Large intestine (tissue), 3 donors: ENCODE results near the gene NECTIN1. TPM values are rescaled to one million over a fixed set of nuclear protein-coding genes. Genes with fewer than 3 reads are reported as not detected.

ENCODE experiments used
- DNase-seq, 2 donors: peaks; one replicate each; pipeline versions ENCODE4 v3.0.0 to v3.0.0-alpha.2; 2013
- H3K27ac ChIP-seq: one replicate; pipeline ENCODE4 v1.5.1; 2013; ENCODE audit warnings: low read length
- H3K27me3 ChIP-seq: 2 replicates; pipeline ENCODE4 v1.6.1; 2013; ENCODE audit warnings: low read length; ENCODE audit not compliant: control insufficient read depth, insufficient read depth
- H3K36me3 ChIP-seq: 2 replicates; pipeline ENCODE4 v1.6.1; 2013; ENCODE audit warnings: low read length; ENCODE audit not compliant: control insufficient read depth, insufficient read depth
- H3K4me1 ChIP-seq: one replicate; pipeline ENCODE4 v1.6.1; 2013; ENCODE audit warnings: low read length; ENCODE audit not compliant: control insufficient read depth, insufficient read depth
- H3K4me3 ChIP-seq: one replicate; pipeline ENCODE4 v1.5.1; 2013; ENCODE audit warnings: low read length
- H3K9me3 ChIP-seq: one replicate; pipeline ENCODE4 v1.6.1; 2013; ENCODE audit warnings: mild to moderate bottlenecking, low read depth, low read length, moderate library complexity; ENCODE audit not compliant: control insufficient read depth
- WGBS: methylation state at CpG from one replicate; pipeline ENCODE4 v1.1.5; 2013; ENCODE audit warnings: low lambda C conversion rate; ENCODE audit not compliant: insufficient coverage; 5-methylcytosine and 5-hydroxymethylcytosine counted together
- polyA plus RNA-seq: library from polyadenylated mRNA; unstranded; fragments of 120-200 nt; gene quantifications from one replicate; pipeline ENCODE4 v1.2.1, GENCODE V29; 2013

Gene NECTIN1
- polyA plus RNA-seq, 1 donor: 35.4 TPM

DNA sequence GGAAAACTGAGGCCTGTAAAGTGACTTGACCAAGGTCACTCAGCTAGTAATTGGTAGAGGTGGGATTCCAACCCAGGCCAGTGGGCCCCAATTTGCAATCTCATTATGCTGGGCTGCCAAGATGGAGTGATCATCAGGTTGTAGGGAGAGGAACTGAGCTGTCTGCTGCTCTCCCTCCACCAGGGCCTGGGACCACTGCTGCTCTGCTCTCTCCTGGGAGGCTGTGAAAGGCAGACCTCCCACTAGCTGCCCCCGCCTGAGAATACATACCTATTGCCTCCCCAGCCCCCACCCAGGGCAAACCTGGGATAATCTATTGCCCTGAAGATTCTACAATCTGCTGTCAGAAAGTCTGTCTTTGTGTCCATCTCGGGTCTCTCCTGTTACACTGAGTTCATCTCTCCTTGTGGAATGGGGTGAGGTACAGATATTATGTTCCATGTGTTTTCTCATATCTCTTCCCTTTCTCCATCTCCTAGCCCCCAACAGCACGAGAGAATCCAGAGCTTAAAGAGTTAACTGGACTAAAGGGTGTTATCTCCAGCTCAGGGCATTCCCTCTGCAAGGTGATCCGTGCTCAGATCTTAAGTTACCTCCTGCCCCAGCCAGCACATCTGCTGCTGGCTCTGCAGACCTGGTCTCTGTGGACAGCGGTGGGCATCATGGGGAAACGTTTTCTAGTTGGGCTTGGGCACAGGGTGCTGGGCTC, 5.6 kb downstream of the NECTIN1 start:
- peaks cover 33% of the 10 kb centered on the region for H3K4me1 ChIP-seq
- no peak overlapping the region for H3K27ac ChIP-seq
- H3K36me3 ChIP-seq: no peaks in the 10 kb centered on the region
- DNase-seq: no peak
- no peak overlapping the region for H3K4me3 ChIP-seq
- H3K9me3 ChIP-seq: peaks cover 3% of the 10 kb centered on the region
- WGBS: no CpG with 5 or more reads among the region's 6 CpGs
- H3K27me3 ChIP-seq: peaks cover 3% of the 10 kb centered on the region

DNA sequence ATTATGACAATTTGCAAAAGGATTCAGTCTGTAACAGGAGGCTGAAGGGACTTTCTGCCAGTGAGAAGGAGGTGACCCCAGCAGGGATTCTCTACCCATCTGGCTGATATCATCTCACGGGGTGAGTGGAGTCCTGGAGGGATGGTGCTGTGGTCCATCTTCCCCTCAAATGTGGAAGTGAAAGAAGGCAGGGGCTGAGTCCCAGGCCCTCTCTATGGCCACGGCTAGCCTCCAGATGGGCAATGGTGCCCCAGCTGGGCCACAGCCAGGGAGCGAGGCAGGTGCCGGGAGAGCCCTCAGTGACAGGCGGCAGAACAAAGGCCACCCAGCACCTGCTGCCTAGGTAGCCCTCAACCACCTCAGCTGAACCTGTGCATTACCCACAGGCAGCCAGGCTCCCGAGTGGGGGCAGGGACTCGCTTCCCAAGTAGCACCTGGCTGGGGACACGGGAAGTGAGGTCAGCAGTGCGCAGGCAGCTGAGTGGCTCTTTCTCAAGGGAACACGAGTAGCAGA, 6.7 kb downstream of the NECTIN1 start:
- peak in 1 of 2 donors; percentile 75 for DNase-seq
- no peak overlapping the region for H3K27ac ChIP-seq
- H3K36me3 ChIP-seq: no peaks in the 10 kb centered on the region
- H3K4me1 ChIP-seq: peaks cover 30% of the 10 kb centered on the region
- H3K9me3 ChIP-seq: no peaks in the 10 kb centered on the region
- no peak overlapping the region for H3K4me3 ChIP-seq
- no CpG with 5 or more reads among the region's 10 CpGs for WGBS
- no peaks in the 10 kb centered on the region for H3K27me3 ChIP-seq

DNA sequence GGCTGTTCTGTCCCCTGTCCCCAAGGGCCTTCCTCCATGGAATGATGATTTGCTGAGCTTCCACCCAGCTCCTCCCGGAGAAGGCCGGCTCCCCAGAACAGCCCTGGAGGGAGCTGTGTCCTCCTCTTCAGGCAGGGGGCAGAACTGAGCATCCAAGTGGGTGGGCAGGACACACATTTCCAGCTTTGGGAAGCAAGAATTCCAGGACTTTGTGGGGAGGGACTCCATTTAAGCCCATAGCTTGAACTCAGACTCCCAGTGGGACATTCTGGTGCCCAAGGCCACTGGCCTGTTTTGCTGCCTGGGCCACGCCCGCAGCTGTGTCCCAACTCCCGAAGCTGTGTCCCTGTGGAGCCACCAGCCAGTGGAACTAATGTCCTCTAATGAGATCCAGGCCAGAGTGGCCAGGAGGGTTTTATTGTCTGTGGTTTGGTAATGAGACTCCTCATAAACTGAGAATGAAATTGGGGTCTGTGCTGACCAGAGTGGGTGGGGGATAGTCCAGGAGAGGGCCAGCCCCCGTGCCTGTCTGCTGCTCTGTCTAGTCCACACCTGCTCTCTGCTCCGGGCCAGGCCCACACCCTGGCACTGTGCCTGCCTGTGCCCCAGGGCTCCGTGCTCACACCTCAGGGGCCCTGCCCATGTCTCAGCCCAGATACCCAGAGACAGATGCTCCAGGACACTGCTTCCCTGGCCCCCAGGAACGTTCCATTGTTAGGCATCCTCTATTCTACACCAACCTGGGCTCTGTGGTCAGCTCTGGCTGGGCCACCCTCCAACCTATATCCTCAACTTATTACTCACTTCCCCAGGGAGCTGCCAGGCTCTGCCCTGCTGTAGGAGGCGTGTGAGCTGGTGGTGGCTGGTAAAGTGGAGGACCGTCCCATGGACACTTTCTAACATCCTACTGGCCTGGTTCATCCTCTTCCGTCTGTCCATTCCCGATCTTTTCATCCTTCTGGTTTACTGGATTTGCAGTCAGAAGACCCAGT, 7.6 kb downstream of the NECTIN1 start:
- Histone ChIP-seq H3K27ac (no peak overlapping the region), H3K36me3 (no peaks in the 10 kb centered on the region), H3K4me3 (no peak overlapping the region), H3K27me3 (no peaks in the 10 kb centered on the region), H3K4me1 (peaks cover 26% of the 10 kb centered on the region), H3K9me3 (peaks cover 2% of the 10 kb centered on the region)
- no CpG with 5 or more reads among the region's 13 CpGs for WGBS
- no peak for DNase-seq

DNA sequence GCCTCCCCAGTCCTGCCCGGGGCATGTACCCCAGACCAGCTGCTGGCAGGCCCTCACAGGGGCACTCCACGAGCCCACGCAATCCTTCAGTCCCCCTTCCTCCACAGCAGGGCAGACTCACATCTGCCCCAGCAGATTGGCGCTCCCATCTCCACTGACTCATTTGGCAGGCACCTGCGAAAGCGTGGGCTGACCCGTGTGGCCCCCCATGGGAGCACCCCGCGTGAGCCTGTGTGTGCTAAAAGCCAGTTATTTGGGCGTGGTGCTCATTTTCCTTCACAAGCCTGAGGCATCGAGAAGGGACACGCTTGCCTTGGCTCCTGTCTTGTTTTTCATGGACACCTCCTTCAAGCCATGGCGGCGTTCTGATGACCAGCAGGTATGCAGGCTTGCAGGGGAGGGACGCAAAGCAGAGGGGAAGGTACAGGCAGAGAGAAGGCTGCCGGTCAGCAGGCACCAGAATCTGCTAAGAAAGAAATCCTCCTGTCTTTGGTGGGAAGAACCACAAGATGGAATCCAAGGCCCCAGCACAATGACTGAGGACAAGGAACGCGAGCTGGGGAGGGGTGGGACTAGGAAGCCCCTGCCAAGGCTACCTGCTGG, 8.6 kb downstream of the NECTIN1 start:
- Histone ChIP-seq H3K27ac (no peak overlapping the region), H3K4me1 (peaks cover 23% of the 10 kb centered on the region), H3K27me3 (no peaks in the 10 kb centered on the region), H3K4me3 (no peak overlapping the region), H3K36me3 (no peaks in the 10 kb centered on the region), H3K9me3 (peaks cover 2% of the 10 kb centered on the region)
- no CpG with 5 or more reads among the region's 18 CpGs for WGBS
- no peak for DNase-seq

DNA sequence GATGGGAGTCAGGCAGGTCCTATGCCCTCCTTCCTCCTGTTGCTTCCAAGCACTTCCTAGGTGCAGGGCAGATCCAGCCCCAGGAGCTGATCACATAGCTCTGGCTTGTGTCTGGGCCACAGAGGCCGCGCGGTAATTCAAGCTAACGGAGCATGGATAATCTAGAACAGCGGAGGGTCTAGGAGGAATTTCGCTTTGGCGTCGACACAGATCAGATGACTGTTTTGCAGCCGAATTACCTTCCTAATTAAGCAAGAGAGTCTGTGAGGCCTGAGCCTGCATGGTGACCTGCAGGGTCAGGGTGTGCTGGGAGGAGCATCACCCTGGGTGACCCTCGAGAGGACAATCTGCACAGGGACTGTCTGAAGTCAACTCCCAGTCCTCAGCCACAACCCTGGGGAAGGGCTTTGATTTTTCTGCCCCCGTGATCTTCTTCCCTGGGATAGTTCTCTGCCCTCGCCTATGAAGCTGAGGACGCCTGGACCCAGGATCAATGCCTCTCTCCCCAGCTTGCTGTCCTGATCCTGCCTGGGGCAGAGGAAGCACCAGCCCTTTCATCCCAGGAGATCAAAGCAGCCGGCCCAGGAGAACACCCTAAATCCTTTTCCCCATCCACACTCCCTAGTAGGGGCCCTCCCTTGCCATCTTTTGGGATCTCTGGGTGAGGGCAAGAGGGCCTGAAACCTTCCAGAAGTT, 11.0 kb downstream of the NECTIN1 start:
- no peak overlapping the region for H3K4me3 ChIP-seq
- H3K36me3 ChIP-seq: no peaks in the 10 kb centered on the region
- peaks cover 2% of the 10 kb centered on the region for H3K9me3 ChIP-seq
- DNase-seq: no peak
- WGBS: no CpG with 5 or more reads among the region's 14 CpGs
- H3K4me1 ChIP-seq: peaks cover 22% of the 10 kb centered on the region
- no peak overlapping the region for H3K27ac ChIP-seq
- no peaks in the 10 kb centered on the region for H3K27me3 ChIP-seq

DNA sequence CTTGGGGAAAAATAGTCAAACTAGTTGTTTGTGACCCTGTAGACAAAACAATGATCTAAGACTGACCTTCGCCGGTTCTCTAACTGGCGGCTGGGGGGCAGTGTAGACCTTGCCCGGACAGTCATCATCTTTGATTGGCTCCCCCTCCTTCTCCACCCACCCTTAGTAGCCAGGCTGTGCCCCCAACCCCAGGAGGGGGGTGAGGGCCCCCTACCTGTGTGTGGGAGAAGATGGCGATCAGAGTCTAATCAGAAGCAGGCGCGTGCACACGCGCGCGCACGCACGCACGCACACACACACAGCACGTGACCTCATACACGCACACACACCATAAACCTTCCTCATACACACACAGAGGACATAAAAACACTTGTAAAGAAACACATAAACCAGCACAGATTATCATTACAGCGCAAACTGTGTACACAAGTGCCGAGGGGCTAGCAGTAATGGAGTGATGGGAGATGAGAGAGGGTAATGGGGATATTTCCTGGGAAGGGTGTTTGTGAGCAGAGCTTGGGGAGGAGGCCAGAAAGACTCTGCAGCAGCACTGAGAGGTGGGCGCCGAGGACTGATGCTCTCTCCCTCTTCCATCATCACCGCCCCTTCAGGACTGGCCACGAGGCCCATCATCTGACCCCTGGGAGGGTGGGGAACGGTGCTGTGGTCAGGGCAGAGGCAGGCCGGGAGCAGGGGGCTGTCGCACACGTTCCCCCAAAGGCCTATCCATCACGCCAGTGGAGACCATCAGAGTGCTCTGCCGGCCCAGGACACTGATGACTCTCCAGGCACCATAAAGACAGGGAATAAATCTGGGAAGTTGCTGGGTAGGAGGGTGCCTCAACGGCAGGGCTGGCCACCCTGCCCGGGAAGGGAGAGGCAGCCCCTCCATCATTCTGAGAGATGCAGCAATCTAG, 12.2 kb downstream of the NECTIN1 start:
- DNase-seq: no peak
- Histone ChIP-seq H3K4me1 (peaks cover 29% of the 10 kb centered on the region), H3K27ac (no peak overlapping the region), H3K4me3 (no peak overlapping the region), H3K9me3 (peaks cover 2% of the 10 kb centered on the region), H3K27me3 (no peaks in the 10 kb centered on the region), H3K36me3 (no peaks in the 10 kb centered on the region)
- 80% methylated on average over 3 of the region's 30 CpGs for WGBS

DNA sequence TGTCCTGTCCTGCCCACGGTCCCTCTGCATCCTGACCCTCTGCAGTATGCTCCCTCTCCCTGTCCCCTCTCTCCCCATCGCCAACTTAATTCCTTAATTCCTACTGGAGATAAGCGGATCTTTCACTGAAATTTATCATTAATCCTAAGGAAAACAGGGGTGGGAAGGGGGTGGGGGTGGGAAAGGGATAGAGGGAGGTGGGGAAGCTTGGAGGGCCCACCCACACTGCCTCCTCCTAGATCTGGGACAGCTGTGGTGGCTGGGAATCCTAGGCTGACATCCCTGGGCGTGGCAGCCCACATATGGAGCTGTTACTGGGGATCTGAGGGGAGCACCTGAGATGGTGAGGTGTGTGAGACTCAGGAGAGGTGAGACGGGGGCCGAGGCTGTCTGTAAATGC, 14.4 kb downstream of the NECTIN1 start:
- no peak for DNase-seq

DNA sequence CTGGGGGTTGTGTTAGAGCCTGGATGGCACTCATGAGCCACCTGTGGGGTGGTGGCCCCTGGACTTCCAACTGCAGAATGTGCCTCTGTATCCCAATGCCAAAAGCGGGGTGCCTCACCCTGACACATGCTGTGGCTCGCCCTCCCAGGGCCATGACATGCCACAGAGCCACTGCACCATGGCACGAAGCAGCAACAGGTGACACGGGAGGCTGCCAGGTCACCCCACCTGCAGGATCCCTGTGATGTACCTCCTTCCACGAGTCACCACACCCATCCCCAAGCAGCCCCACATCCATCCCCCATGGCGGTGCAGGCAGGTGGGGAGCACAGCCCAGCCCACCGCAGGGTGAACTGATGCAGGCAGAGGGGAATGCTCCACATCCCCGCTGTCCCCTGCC, 14.8 kb downstream of the NECTIN1 start:
- no peak for DNase-seq
- no peaks in the 10 kb centered on the region for H3K27me3 ChIP-seq
- H3K4me1 ChIP-seq: peaks cover 41% of the 10 kb centered on the region
- no peak overlapping the region for H3K27ac ChIP-seq
- H3K36me3 ChIP-seq: no peaks in the 10 kb centered on the region
- no peak overlapping the region for H3K4me3 ChIP-seq
- WGBS: no CpG with 5 or more reads among the region's 8 CpGs
- peaks cover 2% of the 10 kb centered on the region for H3K9me3 ChIP-seq

More for the DNA sequence above, 14.4 kb downstream of the NECTIN1 start:
- Histone ChIP-seq H3K27me3 (no peaks in the 10 kb centered on the region), H3K4me3 (no peak overlapping the region), H3K36me3 (no peaks in the 10 kb centered on the region), H3K27ac (no peak overlapping the region), H3K9me3 (peaks cover 2% of the 10 kb centered on the region), H3K4me1 (peaks cover 37% of the 10 kb centered on the region)
- no CpG with 5 or more reads among the region's 6 CpGs for WGBS

DNA sequence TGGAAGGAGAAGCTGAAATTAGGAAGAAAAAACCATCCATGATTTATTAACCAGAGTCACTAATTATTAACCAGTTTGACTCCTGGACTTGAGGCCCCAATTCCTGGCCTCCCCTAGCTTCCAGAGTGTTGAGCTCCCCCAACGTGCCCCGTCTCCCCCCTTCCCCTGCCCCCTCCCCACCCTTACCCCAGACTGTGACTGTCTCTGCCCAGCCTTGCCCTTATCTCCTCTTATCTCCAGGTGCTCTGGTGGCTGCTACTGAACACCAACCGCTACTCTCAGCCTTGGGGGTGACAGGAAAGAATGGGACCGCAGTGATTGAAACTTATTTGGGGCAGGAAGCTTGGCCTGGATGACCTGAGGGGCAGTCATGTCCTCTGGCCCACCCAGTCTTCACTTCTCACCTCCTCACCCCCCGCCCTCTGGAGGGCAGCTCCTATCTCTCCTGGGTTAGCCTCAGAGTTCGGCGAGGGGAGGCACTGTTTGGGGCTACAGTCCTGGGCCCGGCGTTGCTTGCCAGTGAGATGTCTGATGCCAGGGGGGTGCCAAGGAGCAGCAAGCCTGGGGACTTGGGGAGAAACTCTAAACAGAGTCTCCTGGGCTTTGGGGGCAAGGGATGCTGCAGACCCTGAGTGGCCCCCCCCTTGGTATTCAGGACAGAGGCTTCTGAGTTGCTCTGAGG, 15.5 kb downstream of the NECTIN1 start:
- peak overlapping the region; percentile 58 for H3K27ac ChIP-seq
- H3K27me3 ChIP-seq: no peaks in the 10 kb centered on the region
- H3K36me3 ChIP-seq: no peaks in the 10 kb centered on the region
- H3K4me3 ChIP-seq: no peak overlapping the region
- peaks cover 2% of the 10 kb centered on the region for H3K9me3 ChIP-seq
- DNase-seq: peak; percentile 83 to 91
- WGBS: 20% methylated on average over 1 of the region's 9 CpGs
- H3K4me1 ChIP-seq: peaks cover 42% of the 10 kb centered on the region
